ENCODE data around the gene GLUD1.
"Not testable (repeated sequence)": the region's sequence is repeated elsewhere in the genome, so short reads cannot be mapped to it uniquely, and the experiment has no call there.

The GLUD1 gene

GRCh38 chr10:87083576-87084290, 10.9 kb downstream of the GLUD1 start:
- not testable (repeated sequence) for H3K9me3 Mint-ChIP-seq; H3K27me3 Mint-ChIP-seq; H3K36me3 Mint-ChIP-seq (ENCODE audit: insufficient read depth)
- Mint-ChIP-seq H3K4me3 (peak overlapping the region; percentile 23), H3K27ac (ENCODE audit: low read depth) (peak overlapping the region; percentile 93), H3K4me1 (peaks cover 57% of the 10 kb centered on the region)
- DNase-seq (ENCODE audit: low spot score in 2 of 2) (peak in 1 of 2 donors; percentile 27), ATAC-seq (replicated peaks; ENCODE audit: extremely low read depth, poor library complexity, severe bottlenecking) (peak; percentile 84)

GRCh38 chr10:87082219-87082618, 12.4 kb downstream of the GLUD1 start:
- H3K4me3 Mint-ChIP-seq; H3K9me3 Mint-ChIP-seq; H3K36me3 Mint-ChIP-seq (ENCODE audit: insufficient read depth); H3K27me3 Mint-ChIP-seq; ATAC-seq (replicated peaks; ENCODE audit: extremely low read depth, poor library complexity, severe bottlenecking); DNase-seq (ENCODE audit: low spot score in 2 of 2): not testable (repeated sequence)
- peak overlapping the region; percentile 93 for H3K27ac Mint-ChIP-seq (ENCODE audit: low read depth)
- peaks cover 54% of the 10 kb centered on the region for H3K4me1 Mint-ChIP-seq

- H3K36me3 Mint-ChIP-seq (ENCODE audit: insufficient read depth); DNase-seq (ENCODE audit: low spot score in 2 of 2); ATAC-seq (replicated peaks; ENCODE audit: extremely low read depth, poor library complexity, severe bottlenecking); H3K4me3 Mint-ChIP-seq; H3K9me3 Mint-ChIP-seq; H3K27ac Mint-ChIP-seq (ENCODE audit: low read depth); H3K27me3 Mint-ChIP-seq: not testable (repeated sequence)
- H3K4me1 Mint-ChIP-seq, result peaks cover 49% of the 10 kb centered on the region
Observed at GRCh38 chr10:87081574-87081973, 13.1 kb downstream of the GLUD1 start.

- not testable (repeated sequence) for H3K4me3 Mint-ChIP-seq; H3K9me3 Mint-ChIP-seq; H3K36me3 Mint-ChIP-seq (ENCODE audit: insufficient read depth); DNase-seq (ENCODE audit: low spot score in 2 of 2); H3K27ac Mint-ChIP-seq (ENCODE audit: low read depth); ATAC-seq (replicated peaks; ENCODE audit: extremely low read depth, poor library complexity, severe bottlenecking); H3K27me3 Mint-ChIP-seq
- H3K4me1 Mint-ChIP-seq, result peaks cover 40% of the 10 kb centered on the region
Observed at GRCh38 chr10:87080621-87081020, 14.0 kb downstream of the GLUD1 start.

GRCh38 chr10:87079106-87079836, 15.4 kb downstream of the GLUD1 start:
- H3K4me3 Mint-ChIP-seq, result no peak overlapping the region
- no peak for ATAC-seq (replicated peaks; ENCODE audit: extremely low read depth, poor library complexity, severe bottlenecking)
- no peaks in the 10 kb centered on the region for H3K9me3 Mint-ChIP-seq
- no peak for DNase-seq (ENCODE audit: low spot score in 2 of 2)
- peaks cover 30% of the 10 kb centered on the region for H3K4me1 Mint-ChIP-seq
- peaks cover 9% of the 10 kb centered on the region for H3K36me3 Mint-ChIP-seq (ENCODE audit: insufficient read depth)
- H3K27ac Mint-ChIP-seq (ENCODE audit: low read depth), result no peak overlapping the region
- no peaks in the 10 kb centered on the region for H3K27me3 Mint-ChIP-seq

GRCh38 chr10:87076421-87076820, 18.2 kb downstream of the GLUD1 start:
- not testable (repeated sequence) for H3K9me3 Mint-ChIP-seq; H3K4me3 Mint-ChIP-seq; H3K27me3 Mint-ChIP-seq; DNase-seq (ENCODE audit: low spot score in 2 of 2); ATAC-seq (replicated peaks; ENCODE audit: extremely low read depth, poor library complexity, severe bottlenecking)
- Mint-ChIP-seq H3K27ac (ENCODE audit: low read depth) (peak overlapping the region; percentile 44), H3K4me1 (peaks cover 12% of the 10 kb centered on the region), H3K36me3 (ENCODE audit: insufficient read depth) (peaks cover 27% of the 10 kb centered on the region)

GRCh38 chr10:87072449-87072848, 22.2 kb downstream of the GLUD1 start:
- ATAC-seq (replicated peaks; ENCODE audit: extremely low read depth, poor library complexity, severe bottlenecking) (no peak), DNase-seq (ENCODE audit: low spot score in 2 of 2) (no peak)
- Mint-ChIP-seq H3K4me1 (peaks cover 8% of the 10 kb centered on the region), H3K27ac (ENCODE audit: low read depth) (no peak overlapping the region), H3K4me3 (no peak overlapping the region), H3K36me3 (ENCODE audit: insufficient read depth) (peaks cover 45% of the 10 kb centered on the region), H3K27me3 (no peaks in the 10 kb centered on the region), H3K9me3 (no peaks in the 10 kb centered on the region)

- no peak for DNase-seq (ENCODE audit: low spot score in 2 of 2)
Observed at GRCh38 chr10:87068281-87068680, 26.4 kb downstream of the GLUD1 start.

GRCh38 chr10:87066865-87067264, 27.8 kb downstream of the GLUD1 start:
- H3K4me1 Mint-ChIP-seq, result peaks cover 13% of the 10 kb centered on the region
- DNase-seq (ENCODE audit: low spot score in 2 of 2), result no peak
- no peak overlapping the region for H3K4me3 Mint-ChIP-seq
- peak overlapping the region; percentile 59 for H3K27ac Mint-ChIP-seq (ENCODE audit: low read depth)
- peaks cover 50% of the 10 kb centered on the region for H3K36me3 Mint-ChIP-seq (ENCODE audit: insufficient read depth)
- no peaks in the 10 kb centered on the region for H3K9me3 Mint-ChIP-seq
- ATAC-seq (replicated peaks; ENCODE audit: extremely low read depth, poor library complexity, severe bottlenecking), result no peak
- no peaks in the 10 kb centered on the region for H3K27me3 Mint-ChIP-seq

More at GRCh38 chr10:87068281-87068680, 26.4 kb downstream of the GLUD1 start:
- Mint-ChIP-seq H3K27ac (ENCODE audit: low read depth) (no peak overlapping the region), H3K4me1 (peaks cover 15% of the 10 kb centered on the region), H3K4me3 (no peak overlapping the region), H3K9me3 (no peaks in the 10 kb centered on the region), H3K36me3 (ENCODE audit: insufficient read depth) (peaks cover 58% of the 10 kb centered on the region), H3K27me3 (no peaks in the 10 kb centered on the region)
- no peak for ATAC-seq (replicated peaks; ENCODE audit: extremely low read depth, poor library complexity, severe bottlenecking)

GRCh38 chr10:87066178-87066577, 28.5 kb downstream of the GLUD1 start:
- ATAC-seq (replicated peaks; ENCODE audit: extremely low read depth, poor library complexity, severe bottlenecking), result no peak
- H3K27me3 Mint-ChIP-seq, result no peaks in the 10 kb centered on the region
- no peak for DNase-seq (ENCODE audit: low spot score in 2 of 2)
- H3K4me3 Mint-ChIP-seq, result no peak overlapping the region
- H3K9me3 Mint-ChIP-seq, result no peaks in the 10 kb centered on the region
- no peak overlapping the region for H3K27ac Mint-ChIP-seq (ENCODE audit: low read depth)
- peaks cover 50% of the 10 kb centered on the region for H3K36me3 Mint-ChIP-seq (ENCODE audit: insufficient read depth)
- H3K4me1 Mint-ChIP-seq, result peaks cover 9% of the 10 kb centered on the region

- peaks cover 9% of the 10 kb centered on the region for H3K4me1 Mint-ChIP-seq
- H3K4me3 Mint-ChIP-seq, result no peak overlapping the region
- H3K27me3 Mint-ChIP-seq, result no peaks in the 10 kb centered on the region
- H3K36me3 Mint-ChIP-seq (ENCODE audit: insufficient read depth), result peaks cover 58% of the 10 kb centered on the region
- no peaks in the 10 kb centered on the region for H3K9me3 Mint-ChIP-seq
- no peak for ATAC-seq (replicated peaks; ENCODE audit: extremely low read depth, poor library complexity, severe bottlenecking)
- no peak for DNase-seq (ENCODE audit: low spot score in 2 of 2)
- H3K27ac Mint-ChIP-seq (ENCODE audit: low read depth), result no peak overlapping the region
Observed at GRCh38 chr10:87064651-87065050, 30.0 kb downstream of the GLUD1 start.

- Mint-ChIP-seq H3K27ac (ENCODE audit: low read depth) (no peak overlapping the region), H3K27me3 (no peaks in the 10 kb centered on the region), H3K4me3 (no peak overlapping the region), H3K4me1 (no peaks in the 10 kb centered on the region), H3K9me3 (no peaks in the 10 kb centered on the region), H3K36me3 (ENCODE audit: insufficient read depth) (peaks cover 72% of the 10 kb centered on the region)
- ATAC-seq (replicated peaks; ENCODE audit: extremely low read depth, poor library complexity, severe bottlenecking) (no peak), DNase-seq (ENCODE audit: low spot score in 2 of 2) (no peak)
Observed at GRCh38 chr10:87060280-87060928, 34.2 kb downstream of the GLUD1 start.

- Mint-ChIP-seq H3K27ac (ENCODE audit: low read depth) (no peak overlapping the region), H3K36me3 (ENCODE audit: insufficient read depth) (peaks cover 67% of the 10 kb centered on the region), H3K4me1 (no peaks in the 10 kb centered on the region), H3K4me3 (no peak overlapping the region), H3K9me3 (no peaks in the 10 kb centered on the region), H3K27me3 (no peaks in the 10 kb centered on the region)
- ATAC-seq (replicated peaks; ENCODE audit: extremely low read depth, poor library complexity, severe bottlenecking), result no peak
- no peak for DNase-seq (ENCODE audit: low spot score in 2 of 2)
Observed at GRCh38 chr10:87059401-87059800, 35.2 kb downstream of the GLUD1 start.

All from central memory CD8-positive, alpha-beta T cell (primary cell).